Measurements from ENCODE around the gene TRIM22. TPM values are rescaled to one million over a fixed set of nuclear protein-coding genes. Genes with fewer than 3 reads are reported as not detected.

TRIM22 gene
- polyA plus RNA-seq, 1 donor (not counting 4 experiments of a cell fraction or from before 2014, with no cell fraction given), result 119 TPM

DNA sequence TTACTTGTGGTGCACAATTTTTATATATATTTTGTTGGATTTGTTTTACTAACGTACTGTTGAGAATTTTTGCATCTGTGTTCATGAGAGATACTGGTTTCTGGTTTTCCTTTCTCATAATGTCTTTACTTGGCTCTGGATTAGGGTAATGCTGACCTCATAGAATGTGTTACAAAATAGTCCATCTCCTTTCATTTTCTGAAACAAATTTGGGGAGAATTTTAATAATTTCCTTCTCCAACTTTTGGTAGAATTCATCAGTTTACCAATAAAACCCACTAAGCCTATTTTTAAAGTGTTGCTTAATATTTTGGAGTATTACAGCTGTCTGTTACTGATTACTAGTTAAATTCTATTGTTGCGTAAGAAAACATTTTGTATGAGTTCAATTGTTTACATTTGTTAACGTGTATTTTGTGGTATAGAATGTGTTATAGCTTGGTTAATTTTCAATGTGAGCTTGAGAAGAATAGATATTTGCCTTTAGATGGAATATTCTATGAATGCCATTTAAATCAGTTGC, 11.5 kb downstream of the TRIM22 start:
- Histone ChIP-seq H3K27me3 (ENCODE audit: control insufficient read depth, extremely low read depth, insufficient read depth, low read length) (no peaks in the 10 kb centered on the region), H3K4me2 (ENCODE audit: control insufficient read depth, extremely low read depth, insufficient read depth, low read depth, low read length) (no peak overlapping the region), H3K9ac (ENCODE audit: control insufficient read depth, extremely low read depth, insufficient read depth, low read length) (no peak overlapping the region), H3K9me1 (ENCODE audit: control insufficient read depth, extremely low read depth, insufficient read depth, low read length) (no peaks in the 10 kb centered on the region), H3K27ac (ENCODE audit: control insufficient read depth, insufficient read depth, low read length) (no peak overlapping the region), H3K4me1 (ENCODE audit: control insufficient read depth, extremely low read depth, insufficient read depth, low read length) (no peaks in the 10 kb centered on the region), H3K36me3 (ENCODE audit: control insufficient read depth in 2 of 2, extremely low read depth in 1 of 2, insufficient read depth in 2 of 2, low read length in 2 of 2) (peaks cover 0 to 13% of the 10 kb centered on the region in 2 experiments), H3K79me2 (ENCODE audit: control insufficient read depth, insufficient read depth, low read length) (no peaks in the 10 kb centered on the region), H3K4me3 (ENCODE audit: control insufficient read depth in 2 of 3, extremely low read depth in 1 of 3, insufficient read depth in 2 of 3, low read depth in 1 of 3, low read length in 3 of 3) (no peak overlapping the region), H3K9me3 (ENCODE audit: control insufficient read depth, low read depth, low read length) (no peaks in the 10 kb centered on the region), H2AFZ (ENCODE audit: control insufficient read depth, low read length) (no peak overlapping the region), H4K20me1 (ENCODE audit: control insufficient read depth, extremely low read depth, insufficient read depth, low read length) (no peaks in the 10 kb centered on the region)
- TF ChIP-seq, protein P1, sequence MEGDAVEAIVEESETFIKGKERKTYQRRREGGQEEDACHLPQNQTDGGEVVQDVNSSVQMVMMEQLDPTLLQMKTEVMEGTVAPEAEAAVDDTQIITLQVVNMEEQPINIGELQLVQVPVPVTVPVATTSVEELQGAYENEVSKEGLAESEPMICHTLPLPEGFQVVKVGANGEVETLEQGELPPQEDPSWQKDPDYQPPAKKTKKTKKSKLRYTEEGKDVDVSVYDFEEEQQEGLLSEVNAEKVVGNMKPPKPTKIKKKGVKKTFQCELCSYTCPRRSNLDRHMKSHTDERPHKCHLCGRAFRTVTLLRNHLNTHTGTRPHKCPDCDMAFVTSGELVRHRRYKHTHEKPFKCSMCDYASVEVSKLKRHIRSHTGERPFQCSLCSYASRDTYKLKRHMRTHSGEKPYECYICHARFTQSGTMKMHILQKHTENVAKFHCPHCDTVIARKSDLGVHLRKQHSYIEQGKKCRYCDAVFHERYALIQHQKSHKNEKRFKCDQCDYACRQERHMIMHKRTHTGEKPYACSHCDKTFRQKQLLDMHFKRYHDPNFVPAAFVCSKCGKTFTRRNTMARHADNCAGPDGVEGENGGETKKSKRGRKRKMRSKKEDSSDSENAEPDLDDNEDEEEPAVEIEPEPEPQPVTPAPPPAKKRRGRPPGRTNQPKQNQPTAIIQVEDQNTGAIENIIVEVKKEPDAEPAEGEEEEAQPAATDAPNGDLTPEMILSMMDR (optimal IDR thresholded peaks at IDR 0.05 in 1 of 3, IDR thresholded peaks at IDR 0.05 in 1 of 3, conservative IDR thresholded peaks at IDR 0.05 in 1 of 3; ENCODE audit: extremely low read depth in 1 of 3, insufficient read depth in 2 of 3, low read length in 3 of 3), result no peak
- TF ChIP-seq EZH2 (IDR thresholded peaks at IDR 0.05; ENCODE audit: low read length), result no peak
- DNase-seq (ENCODE audit: low read depth, low spot score) (no peak), FAIRE-seq (no peak)
- dilution Hi-C loops (cut with MboI; ENCODE audit: extremely low pct_ligation_motif_present, low sequenced_read_pairs), result no loop called here

- Histone ChIP-seq H3K9me1 (ENCODE audit: control insufficient read depth, extremely low read depth, insufficient read depth, low read length) (no peaks in the 10 kb centered on the region), H3K36me3 (ENCODE audit: control insufficient read depth in 2 of 2, extremely low read depth in 1 of 2, insufficient read depth in 2 of 2, low read length in 2 of 2) (peaks cover 0 to 5% of the 10 kb centered on the region in 2 experiments), H3K79me2 (ENCODE audit: control insufficient read depth, insufficient read depth, low read length) (no peaks in the 10 kb centered on the region), H3K27me3 (ENCODE audit: control insufficient read depth, extremely low read depth, insufficient read depth, low read length) (no peaks in the 10 kb centered on the region), H3K4me3 (ENCODE audit: control insufficient read depth in 2 of 3, extremely low read depth in 1 of 3, insufficient read depth in 2 of 3, low read depth in 1 of 3, low read length in 3 of 3) (no peak overlapping the region), H3K9ac (ENCODE audit: control insufficient read depth, extremely low read depth, insufficient read depth, low read length) (no peak overlapping the region), H3K27ac (ENCODE audit: control insufficient read depth, insufficient read depth, low read length) (no peak overlapping the region), H4K20me1 (ENCODE audit: control insufficient read depth, extremely low read depth, insufficient read depth, low read length) (no peaks in the 10 kb centered on the region), H3K4me2 (ENCODE audit: control insufficient read depth, extremely low read depth, insufficient read depth, low read depth, low read length) (no peak overlapping the region), H2AFZ (ENCODE audit: control insufficient read depth, low read length) (no peak overlapping the region), H3K4me1 (ENCODE audit: control insufficient read depth, extremely low read depth, insufficient read depth, low read length) (no peaks in the 10 kb centered on the region), H3K9me3 (ENCODE audit: control insufficient read depth, low read depth, low read length) (no peaks in the 10 kb centered on the region)
- DNase-seq (ENCODE audit: low read depth, low spot score) (no peak), FAIRE-seq (no peak)
- no peak for TF ChIP-seq EZH2 (IDR thresholded peaks at IDR 0.05; ENCODE audit: low read length)
- TF ChIP-seq, protein P1 (optimal IDR thresholded peaks at IDR 0.05 in 1 of 3, IDR thresholded peaks at IDR 0.05 in 1 of 3, conservative IDR thresholded peaks at IDR 0.05 in 1 of 3; ENCODE audit: extremely low read depth in 1 of 3, insufficient read depth in 2 of 3, low read length in 3 of 3), result no peak
- dilution Hi-C loops (cut with MboI; ENCODE audit: extremely low pct_ligation_motif_present, low sequenced_read_pairs), result no loop called here
Measured at GRCh38 chr11:5703741-5704536, 14.3 kb downstream of the TRIM22 start.

All from keratinocyte (primary cell).